GM18499 (cell line): Measurements from ENCODE around the gene UBC.
"Not testable (repeated sequence)": the region's sequence is repeated elsewhere in the genome, so short reads cannot be mapped to it uniquely, and the experiment has no call there.

Experiments
- ATAC-seq: cut with Tn5 transposase; IDR thresholded peaks from one replicate; pipeline ENCODE4 v1.9.1; 2021; ENCODE audit warnings: moderate number of reproducible peaks; ENCODE audit not compliant: insufficient read depth, unreplicated experiment

Gene UBC

DNA sequence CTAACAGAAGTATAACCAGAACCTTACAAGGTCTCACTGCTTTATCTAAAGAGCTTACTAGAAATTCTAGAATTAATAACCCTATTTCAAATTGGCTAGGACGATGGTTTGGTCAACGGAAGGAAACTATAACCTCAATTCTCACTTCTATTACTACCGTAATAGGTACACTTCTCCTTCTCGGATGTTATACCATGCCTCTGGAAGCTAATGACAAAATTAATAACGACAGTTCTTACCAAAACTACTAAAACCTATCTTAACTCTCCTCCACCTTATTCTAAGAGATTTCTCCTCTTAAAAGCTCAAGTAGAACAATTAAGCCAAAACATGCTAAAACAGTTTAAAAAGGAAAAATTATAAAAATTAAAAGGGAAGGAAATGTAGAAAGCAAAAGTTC, 23.7 kb upstream of the UBC start:
- no peak for ATAC-seq

- not testable (repeated sequence) for ATAC-seq
Observed at GRCh38 chr12:124931528-124931927, 17.1 kb upstream of the UBC start.

DNA sequence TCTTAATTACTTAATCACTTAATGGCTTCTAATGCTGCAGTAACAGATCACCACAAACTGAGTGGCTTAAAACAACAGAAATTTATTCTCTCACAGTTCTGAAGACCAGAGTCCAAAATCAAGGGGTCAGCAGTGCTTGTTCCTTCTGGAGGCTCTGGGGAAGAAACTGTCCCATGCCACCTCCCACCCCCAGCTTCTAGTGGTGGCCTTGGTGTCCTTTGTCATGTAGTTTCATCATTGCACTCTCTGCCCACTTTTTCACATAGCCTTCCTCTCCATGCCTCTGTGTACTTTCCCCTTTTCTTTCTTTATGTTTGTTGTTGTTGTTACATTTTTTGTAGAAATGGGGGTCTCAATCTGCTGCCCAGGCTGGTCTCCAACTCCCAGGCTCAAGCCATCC, 16.1 kb upstream of the UBC start:
- ATAC-seq, result no peak

GRCh38 chr12:124929649-124930419, 15.4 kb upstream of the UBC start:
- ATAC-seq, result no peak

DNA sequence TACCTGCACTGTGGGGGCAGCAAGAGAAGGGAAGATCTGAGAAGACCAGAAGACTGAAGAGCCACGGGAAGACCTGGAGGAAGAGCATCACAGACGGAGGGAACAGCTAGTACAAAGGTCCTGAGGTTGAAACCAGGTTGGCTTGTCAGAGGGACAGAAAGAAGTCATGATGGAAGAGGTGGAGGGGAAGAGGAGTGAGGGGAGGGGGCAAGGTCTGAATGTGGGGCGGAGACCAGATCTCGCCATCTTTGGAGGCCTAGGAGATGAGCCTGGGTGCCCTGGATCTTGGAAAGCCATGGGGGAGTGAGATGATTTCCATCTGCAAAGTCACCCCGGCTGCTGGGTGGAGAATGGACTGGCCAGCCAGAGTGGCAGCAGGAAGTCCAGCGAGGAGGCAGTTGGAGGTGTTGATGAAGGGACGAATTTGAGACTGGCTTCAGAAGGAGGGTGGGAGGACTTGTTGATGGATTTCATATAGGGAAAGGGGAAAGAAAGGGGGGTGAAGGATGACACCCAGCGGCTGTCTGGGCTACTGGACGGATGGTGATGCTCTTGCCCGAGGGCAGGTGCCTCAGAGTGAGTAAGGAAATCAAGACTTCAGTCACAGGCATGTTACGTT, 14.6 kb upstream of the UBC start:
- ATAC-seq, result no peak

DNA sequence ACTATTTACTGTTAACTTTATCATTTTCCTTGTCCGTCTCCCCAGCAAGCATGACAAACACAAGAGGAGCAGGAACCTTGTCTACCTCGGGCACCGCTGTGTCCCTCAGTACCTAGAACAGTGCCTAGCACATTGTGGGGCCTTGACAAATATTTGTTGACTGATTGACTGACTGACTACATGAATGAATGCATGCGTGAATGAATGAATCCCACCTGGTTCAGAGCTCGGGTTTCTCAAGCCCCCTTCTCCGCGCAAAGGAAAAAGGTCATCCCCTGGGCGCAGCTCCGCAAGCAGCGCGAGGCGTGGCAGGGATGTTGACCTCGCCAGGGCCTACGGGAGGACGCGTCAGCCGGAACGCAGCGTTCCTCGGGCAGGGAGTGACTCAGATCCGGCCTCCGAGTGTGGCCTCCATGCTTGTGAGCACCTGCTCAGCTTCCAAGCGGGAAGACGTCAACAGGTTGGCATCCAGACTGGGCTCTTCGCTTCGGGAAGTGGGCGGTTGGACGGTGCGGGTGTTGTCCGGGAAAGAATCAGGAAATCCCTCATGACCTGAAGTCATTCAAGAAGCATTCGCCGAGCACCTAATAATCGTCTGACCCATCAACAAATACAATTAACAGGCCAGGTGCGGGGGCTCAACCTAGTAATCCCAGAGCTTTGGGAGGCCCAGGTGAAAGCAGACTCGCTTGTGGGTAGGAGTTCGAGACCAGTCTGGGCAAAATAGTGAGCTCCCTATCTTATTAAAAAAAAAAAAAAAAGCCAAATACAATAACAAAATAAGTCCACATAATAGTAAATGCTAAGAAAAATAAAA, 13.9 kb upstream of the UBC start:
- peak; percentile 26 for ATAC-seq

DNA sequence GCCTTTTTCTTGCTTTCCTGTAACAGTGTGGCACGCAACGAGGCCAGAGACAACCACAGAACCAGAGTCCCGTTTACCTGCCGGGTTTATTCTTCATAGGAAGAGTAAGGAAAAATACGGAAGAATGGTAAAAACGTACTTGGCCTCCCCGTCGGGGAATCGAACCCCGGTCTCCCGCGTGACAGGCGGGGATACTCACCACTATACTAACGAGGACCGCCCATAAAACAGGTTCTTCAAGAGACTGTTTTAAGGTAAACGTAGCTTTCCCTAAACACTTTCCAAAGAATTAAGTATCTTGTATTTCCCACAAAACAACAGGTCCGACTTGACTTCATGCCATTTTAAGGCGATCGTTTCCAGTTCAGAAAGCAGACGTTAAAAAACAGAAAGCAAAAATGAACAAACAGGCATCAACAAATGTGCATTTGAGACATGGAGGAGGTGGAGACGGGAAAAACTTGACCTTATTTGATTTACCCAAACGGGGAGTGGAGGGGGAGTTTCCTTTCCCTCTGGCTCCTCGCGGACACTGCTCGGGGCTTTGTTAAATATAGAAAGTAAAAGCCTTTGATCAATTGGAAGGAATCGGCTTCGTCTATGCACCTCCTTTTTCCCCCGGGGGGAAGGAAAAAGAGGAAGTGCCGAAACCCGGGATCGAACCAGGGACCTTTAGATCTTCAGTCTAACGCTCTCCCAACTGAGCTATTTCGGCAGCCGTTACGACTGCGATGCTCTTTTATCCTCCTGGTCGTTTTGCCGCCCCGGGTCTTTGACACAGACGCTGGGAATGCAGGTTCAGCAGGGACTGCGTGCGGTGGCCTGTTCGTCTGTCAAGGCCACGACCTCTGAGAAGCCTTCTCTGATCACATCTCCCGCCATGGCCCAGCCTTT, 13.0 kb upstream of the UBC start:
- peak; percentile 66 for ATAC-seq

- ATAC-seq, result not testable (repeated sequence)
Observed at GRCh38 chr12:124925782-124926181, 11.3 kb upstream of the UBC start.

- ATAC-seq, result no peak
Observed at GRCh38 chr12:124925117-124925516, 10.7 kb upstream of the UBC start.

DNA sequence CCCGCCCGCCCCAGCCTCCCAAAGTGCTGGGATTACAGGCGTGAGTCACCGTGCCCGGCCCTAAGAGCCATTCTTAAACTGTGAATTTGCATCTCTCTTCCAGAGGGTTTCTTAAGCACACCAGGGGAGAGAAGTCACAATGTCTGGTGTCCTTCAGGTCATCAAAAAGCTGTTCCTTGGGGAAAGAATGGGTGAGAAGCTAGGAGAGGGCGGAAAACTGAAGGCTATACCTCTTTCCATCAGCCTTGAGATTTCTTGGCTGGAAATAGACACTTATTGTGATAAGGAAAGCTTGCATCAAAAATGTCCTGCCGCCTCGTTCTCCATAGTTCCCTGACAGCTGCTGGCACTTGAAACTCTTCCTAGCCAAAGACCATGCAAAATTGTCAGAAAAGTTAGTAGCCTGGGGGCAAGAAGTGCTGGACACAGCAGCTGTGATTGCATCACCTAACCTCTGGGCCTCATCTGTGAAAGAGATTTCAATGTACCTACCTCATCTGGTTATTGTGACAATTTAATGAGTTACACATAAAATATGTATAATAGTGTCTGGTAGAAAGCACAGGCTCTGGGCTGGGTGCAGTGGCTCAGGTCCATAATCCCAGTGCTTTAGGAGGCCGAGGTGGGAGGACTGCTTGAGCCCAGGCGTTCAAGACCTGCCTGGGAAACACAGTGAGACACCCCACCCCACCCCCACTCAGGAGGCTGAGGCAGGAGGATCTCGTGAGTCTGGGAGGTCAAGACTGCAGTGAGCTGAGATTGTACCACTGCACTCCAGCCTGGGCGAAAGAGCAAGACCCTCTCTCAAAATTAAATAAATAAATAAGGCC, 9.7 kb upstream of the UBC start:
- ATAC-seq, result no peak

GRCh38 chr12:124921200-124922031, 7.0 kb upstream of the UBC start:
- peak; percentile 24 for ATAC-seq

DNA sequence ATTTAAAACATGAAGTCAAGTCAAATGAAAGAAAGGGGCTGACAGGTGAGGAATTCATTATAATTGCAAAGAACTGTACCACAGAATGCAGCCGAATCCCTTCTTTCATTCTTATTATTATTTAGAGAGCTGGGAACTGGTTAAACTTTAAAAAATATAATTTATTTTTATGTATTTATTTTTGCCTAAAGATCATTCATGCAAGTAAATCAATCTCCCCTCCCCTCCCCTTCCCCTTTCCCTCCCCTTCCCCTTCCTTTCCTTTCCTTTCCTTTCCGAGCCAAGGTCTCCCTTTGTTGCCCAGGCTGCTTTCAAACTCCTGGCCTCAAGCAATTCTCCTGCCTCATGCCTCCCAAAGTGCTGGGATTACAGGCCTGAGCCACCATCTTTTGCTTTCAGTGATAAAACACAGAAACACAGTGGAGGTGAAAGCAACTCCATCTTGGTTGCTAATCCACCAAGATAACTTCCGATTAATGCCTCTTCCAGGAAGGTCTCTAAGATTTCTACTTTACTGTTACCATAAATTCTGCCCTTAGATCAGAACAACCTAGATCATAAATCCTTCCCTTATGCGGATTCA, 6.0 kb upstream of the UBC start:
- ATAC-seq, result no peak

GRCh38 chr12:124919521-124920352, 5.3 kb upstream of the UBC start:
- ATAC-seq, result no peak

DNA sequence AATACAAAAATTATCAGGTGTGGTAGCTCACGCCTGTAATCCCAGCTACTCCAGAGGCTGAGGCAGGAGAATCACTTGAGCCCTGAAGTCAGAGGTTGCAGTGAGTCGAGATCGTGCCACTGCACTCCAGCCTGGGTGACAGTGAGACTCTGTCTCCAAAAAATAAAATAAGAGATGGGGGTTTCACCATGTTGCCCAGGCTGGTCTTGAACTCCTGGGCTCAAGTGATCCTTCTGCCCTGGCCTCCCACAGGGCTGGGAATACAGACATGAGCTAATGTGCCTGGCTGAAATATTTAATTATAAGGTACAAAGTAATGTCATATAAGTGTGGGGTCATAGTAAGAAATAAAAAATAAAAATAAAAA, 4.2 kb upstream of the UBC start:
- ATAC-seq, result not testable (repeated sequence)

GRCh38 chr12:124917841-124918621, 3.6 kb upstream of the UBC start:
- ATAC-seq, result no peak

DNA sequence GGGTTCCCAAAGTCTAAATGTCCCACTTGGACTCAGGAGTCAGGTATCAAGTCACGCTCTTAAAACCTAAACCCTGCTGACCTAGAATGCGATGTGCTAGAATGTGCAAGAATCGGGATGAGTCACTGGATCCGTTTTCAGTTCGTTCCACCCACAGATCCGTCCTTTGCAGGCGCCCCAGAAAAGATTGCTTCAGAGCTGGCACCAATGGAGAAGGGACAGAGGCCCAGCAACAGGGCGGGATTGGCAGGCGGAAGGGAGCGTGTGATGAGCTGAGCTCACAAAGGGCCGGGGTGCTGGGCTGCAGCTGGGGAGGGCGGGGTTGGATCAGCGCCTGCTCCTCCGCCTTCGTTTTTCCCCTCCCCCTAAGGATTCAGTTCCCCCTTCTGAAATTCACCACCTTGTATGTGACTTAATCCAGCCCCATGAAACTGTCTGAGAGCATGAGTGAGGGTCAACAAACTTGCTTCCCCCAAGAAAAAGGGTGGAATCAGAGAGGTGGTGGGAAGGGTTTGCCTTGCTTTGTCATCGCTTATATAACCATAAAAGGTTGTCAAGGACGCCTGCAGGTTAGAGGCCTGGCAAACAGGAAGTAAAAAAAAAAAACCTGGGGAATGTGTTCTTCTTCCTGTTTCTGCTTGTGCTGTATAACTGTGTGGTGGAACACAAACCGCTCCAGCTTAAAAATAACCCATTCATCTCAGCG, 2.8 kb upstream of the UBC start:
- ATAC-seq, result peak; percentile 31
